Measurements from ENCODE around the gene SNX24.

SNX24 gene

DNA sequence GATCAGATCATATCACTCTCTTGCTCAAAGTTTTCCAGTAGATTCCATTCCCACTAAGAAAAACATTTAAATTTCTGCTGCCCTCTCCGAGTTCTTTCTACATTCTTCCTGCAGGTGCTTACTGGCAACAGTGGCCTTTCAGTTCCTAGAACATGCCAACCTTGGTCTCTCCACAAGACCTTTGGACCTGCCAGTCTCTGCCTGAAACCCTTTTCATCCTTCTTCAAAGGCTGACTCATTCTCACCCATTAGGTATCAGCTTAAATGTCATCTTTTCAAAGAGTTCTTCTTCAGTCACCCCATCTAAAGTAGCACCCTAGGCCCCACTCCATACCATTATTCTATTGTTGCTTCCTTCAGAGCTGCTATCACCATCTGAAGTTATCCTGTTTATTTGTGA is 169.3 kb downstream of the SNX24 start:
- Histone ChIP-seq H3K4me3 (replicated peaks; ENCODE audit: insufficient read depth, low read length) (no peak overlapping the region), H3K27me3 (ENCODE audit: insufficient read depth, poor library complexity, severe bottlenecking) (no peaks in the 10 kb centered on the region), H3K27ac (replicated peaks) (no peak overlapping the region)
- no peak for DNase-seq (ENCODE audit: low read depth in 1 of 2, low spot score in 1 of 2)
- no peak for TF ChIP-seq SPI1 (IDR thresholded peaks at IDR 0.05; ENCODE audit: borderline replicate concordance, low read depth)

DNA sequence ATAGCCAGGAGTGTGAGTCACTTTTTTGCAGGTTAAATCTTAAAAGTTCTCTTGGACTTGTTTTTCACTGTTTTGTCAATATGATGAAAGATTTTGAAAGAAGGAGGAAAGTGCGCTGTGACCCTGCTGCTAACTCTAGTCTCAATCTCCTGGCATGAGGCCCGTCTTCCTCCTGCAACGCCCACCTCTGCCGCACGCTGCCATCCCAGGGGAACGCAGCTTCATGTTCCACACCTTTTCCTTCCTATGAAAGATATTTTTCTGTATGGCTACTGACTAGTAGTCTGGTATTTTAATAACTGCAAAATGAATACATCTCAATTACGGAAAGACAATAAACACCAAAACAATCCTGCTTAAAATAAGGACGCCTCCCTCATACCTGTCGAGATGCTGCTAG is 182.8 kb downstream of the SNX24 start:
- no peak overlapping the region for H3K4me3 ChIP-seq (replicated peaks; ENCODE audit: insufficient read depth, low read length)
- TF ChIP-seq, protein P1, sequence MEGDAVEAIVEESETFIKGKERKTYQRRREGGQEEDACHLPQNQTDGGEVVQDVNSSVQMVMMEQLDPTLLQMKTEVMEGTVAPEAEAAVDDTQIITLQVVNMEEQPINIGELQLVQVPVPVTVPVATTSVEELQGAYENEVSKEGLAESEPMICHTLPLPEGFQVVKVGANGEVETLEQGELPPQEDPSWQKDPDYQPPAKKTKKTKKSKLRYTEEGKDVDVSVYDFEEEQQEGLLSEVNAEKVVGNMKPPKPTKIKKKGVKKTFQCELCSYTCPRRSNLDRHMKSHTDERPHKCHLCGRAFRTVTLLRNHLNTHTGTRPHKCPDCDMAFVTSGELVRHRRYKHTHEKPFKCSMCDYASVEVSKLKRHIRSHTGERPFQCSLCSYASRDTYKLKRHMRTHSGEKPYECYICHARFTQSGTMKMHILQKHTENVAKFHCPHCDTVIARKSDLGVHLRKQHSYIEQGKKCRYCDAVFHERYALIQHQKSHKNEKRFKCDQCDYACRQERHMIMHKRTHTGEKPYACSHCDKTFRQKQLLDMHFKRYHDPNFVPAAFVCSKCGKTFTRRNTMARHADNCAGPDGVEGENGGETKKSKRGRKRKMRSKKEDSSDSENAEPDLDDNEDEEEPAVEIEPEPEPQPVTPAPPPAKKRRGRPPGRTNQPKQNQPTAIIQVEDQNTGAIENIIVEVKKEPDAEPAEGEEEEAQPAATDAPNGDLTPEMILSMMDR (IDR thresholded peaks at IDR 0.05; ENCODE audit: insufficient read depth, low read length): no peak
- TF ChIP-seq GABPA (IDR thresholded peaks at IDR 0.05; ENCODE audit: low read depth): no peak
- TF ChIP-seq, protein P2, sequence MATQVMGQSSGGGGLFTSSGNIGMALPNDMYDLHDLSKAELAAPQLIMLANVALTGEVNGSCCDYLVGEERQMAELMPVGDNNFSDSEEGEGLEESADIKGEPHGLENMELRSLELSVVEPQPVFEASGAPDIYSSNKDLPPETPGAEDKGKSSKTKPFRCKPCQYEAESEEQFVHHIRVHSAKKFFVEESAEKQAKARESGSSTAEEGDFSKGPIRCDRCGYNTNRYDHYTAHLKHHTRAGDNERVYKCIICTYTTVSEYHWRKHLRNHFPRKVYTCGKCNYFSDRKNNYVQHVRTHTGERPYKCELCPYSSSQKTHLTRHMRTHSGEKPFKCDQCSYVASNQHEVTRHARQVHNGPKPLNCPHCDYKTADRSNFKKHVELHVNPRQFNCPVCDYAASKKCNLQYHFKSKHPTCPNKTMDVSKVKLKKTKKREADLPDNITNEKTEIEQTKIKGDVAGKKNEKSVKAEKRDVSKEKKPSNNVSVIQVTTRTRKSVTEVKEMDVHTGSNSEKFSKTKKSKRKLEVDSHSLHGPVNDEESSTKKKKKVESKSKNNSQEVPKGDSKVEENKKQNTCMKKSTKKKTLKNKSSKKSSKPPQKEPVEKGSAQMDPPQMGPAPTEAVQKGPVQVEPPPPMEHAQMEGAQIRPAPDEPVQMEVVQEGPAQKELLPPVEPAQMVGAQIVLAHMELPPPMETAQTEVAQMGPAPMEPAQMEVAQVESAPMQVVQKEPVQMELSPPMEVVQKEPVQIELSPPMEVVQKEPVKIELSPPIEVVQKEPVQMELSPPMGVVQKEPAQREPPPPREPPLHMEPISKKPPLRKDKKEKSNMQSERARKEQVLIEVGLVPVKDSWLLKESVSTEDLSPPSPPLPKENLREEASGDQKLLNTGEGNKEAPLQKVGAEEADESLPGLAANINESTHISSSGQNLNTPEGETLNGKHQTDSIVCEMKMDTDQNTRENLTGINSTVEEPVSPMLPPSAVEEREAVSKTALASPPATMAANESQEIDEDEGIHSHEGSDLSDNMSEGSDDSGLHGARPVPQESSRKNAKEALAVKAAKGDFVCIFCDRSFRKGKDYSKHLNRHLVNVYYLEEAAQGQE (IDR thresholded peaks at IDR 0.05; ENCODE audit: insufficient replicate concordance, low read depth): no peak
- no peak for TF ChIP-seq POLR2AphosphoS5 (IDR thresholded peaks at IDR 0.05; ENCODE audit: low read depth)
- no peak for TF ChIP-seq SPI1 (IDR thresholded peaks at IDR 0.05; ENCODE audit: borderline replicate concordance, low read depth)
- no peak for DNase-seq (ENCODE audit: low read depth in 1 of 2, low spot score in 1 of 2)
- H3K27ac ChIP-seq (replicated peaks): no peak overlapping the region
- H3K27me3 ChIP-seq (ENCODE audit: insufficient read depth, poor library complexity, severe bottlenecking): no peaks in the 10 kb centered on the region

DNA sequence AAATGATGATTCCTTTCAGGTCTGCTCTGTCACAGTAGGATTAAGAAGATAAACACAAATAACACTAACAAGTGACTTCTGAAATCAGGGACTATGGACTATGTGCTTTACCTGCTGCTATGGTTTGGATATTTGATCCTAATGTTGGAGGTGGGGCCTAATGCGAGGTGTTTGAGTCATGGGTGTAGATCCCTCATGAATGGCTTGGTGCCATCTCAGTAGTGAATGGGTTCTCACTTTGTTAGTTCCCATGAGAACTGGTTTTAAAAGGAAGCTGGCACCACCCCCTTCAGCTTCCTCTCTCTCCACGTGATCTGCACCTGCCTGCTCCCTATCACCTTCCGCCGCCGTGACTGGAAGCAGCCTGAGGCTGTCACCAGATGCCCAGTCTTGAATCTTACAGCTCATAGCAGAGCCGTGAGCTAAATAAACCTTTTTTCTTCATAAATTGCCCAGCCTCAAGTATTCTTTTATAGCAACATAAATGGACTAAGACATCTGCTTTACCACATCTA is 187.8 kb downstream of the SNX24 start:
- DNase-seq (ENCODE audit: low read depth in 1 of 2, low spot score in 1 of 2): no peak
- TF ChIP-seq, protein P2 (IDR thresholded peaks at IDR 0.05; ENCODE audit: insufficient replicate concordance, low read depth): no peak
- TF ChIP-seq GABPA (IDR thresholded peaks at IDR 0.05; ENCODE audit: low read depth) (no peak), SPI1 (IDR thresholded peaks at IDR 0.05; ENCODE audit: borderline replicate concordance, low read depth) (no peak), POLR2AphosphoS5 (IDR thresholded peaks at IDR 0.05; ENCODE audit: low read depth) (no peak)
- TF ChIP-seq, protein P1 (IDR thresholded peaks at IDR 0.05; ENCODE audit: insufficient read depth, low read length): no peak
- peaks cover 12% of the 10 kb centered on the region for H3K27me3 ChIP-seq (ENCODE audit: insufficient read depth, poor library complexity, severe bottlenecking)
- no peak overlapping the region for H3K27ac ChIP-seq (replicated peaks)
- H3K4me3 ChIP-seq (replicated peaks; ENCODE audit: insufficient read depth, low read length): no peak overlapping the region

DNA sequence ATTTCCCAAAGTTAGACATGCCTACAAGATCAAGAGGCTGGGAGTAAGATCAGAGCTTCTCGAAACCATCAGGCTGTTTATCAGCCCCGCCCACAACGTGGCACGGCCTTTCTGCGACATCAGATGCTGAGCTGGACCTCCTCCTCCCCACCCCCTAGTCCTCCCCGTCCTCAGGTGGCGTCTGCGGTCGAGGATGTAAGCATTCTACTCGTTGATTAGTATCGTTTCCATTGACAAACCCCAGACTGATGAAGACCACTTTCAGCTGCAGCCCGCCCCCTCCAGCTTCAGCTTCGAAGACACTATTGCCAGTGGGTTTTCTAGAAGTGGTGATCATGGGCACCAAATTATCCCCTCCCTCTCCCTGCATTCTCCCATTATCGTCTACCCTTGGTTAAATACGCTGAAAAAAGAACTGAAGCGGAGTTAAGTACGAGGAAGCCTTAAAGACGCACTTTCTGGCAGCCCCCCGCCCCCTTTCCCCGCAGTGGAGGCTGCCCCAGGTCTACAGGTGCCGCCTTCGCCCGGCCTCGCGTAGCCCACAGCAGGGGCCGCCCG is 190.0 kb downstream of the SNX24 start:
- Histone ChIP-seq H3K4me3 (replicated peaks; ENCODE audit: insufficient read depth, low read length) (peak overlapping the region; percentile 36), H3K27ac (replicated peaks) (no peak overlapping the region), H3K27me3 (ENCODE audit: insufficient read depth, poor library complexity, severe bottlenecking) (peaks cover 12% of the 10 kb centered on the region)
- DNase-seq (ENCODE audit: low read depth in 1 of 2, low spot score in 1 of 2): no peak
- TF ChIP-seq, protein P2 (IDR thresholded peaks at IDR 0.05; ENCODE audit: insufficient replicate concordance, low read depth): no peak
- TF ChIP-seq, protein P1 (IDR thresholded peaks at IDR 0.05; ENCODE audit: insufficient read depth, low read length): no peak
- TF ChIP-seq POLR2AphosphoS5 (IDR thresholded peaks at IDR 0.05; ENCODE audit: low read depth) (no peak), GABPA (IDR thresholded peaks at IDR 0.05; ENCODE audit: low read depth) (no peak), SPI1 (IDR thresholded peaks at IDR 0.05; ENCODE audit: borderline replicate concordance, low read depth) (no peak)

All from HL-60 (cell line).